Caco-2 (cell line): ENCODE data around the gene KLF9. TPM values are rescaled to one million over a fixed set of nuclear protein-coding genes. Genes with fewer than 3 reads are reported as not detected.

Source experiments
- BruUV-seq: library from RNA; stranded (reverse); fragments of 400-500 nt; replicated peaks from 2 replicates; lab custom pipeline; 2021; lab: Mats Ljungman, UMichigan
- CTCF ChIA-PET: fragments of 300-600 bp; sonication (Branson Sonifier 250); formaldehyde crosslinking; loops from one replicate; lab custom pipeline; 2022; ENCODE audit warnings: antibody characterized with exemption; lab: Charles Lee
- POLR2A ChIA-PET: fragments of 300-600 bp; sonication (Branson Sonifier 250); formaldehyde crosslinking; loops from one replicate; lab custom pipeline; 2022; ENCODE audit warnings: antibody characterized with exemption; lab: Charles Lee
- DNase-seq, 2 experiments: peaks; one replicate each; pipeline versions ENCODE4 v3.0.0 to v3.0.0-alpha.2; 2020 to 2022
- H3K27me3 ChIP-seq: replicated peaks from 2 replicates; pipeline ENCODE4 v1.6.0; 2011; ENCODE audit warnings: low read length; ENCODE audit not compliant: control insufficient read depth, insufficient read depth
- H3K36me3 ChIP-seq: 2 replicates; pipeline ENCODE4 v1.5.1; 2011; ENCODE audit warnings: low read length; ENCODE audit not compliant: control insufficient read depth, insufficient read depth
- H3K4me1 ChIP-seq: fragments of 250-450 bp; sonication (Bioruptor Pico); 2 replicates; pipeline ENCODE4 v1.5.1; 2020; ENCODE audit warnings: mild to moderate bottlenecking
- H3K4me3 ChIP-seq: 2 replicates; pipeline ENCODE4 v1.5.1; 2011; ENCODE audit warnings: low read depth, mild to moderate bottlenecking, control low read depth, low read length
- H3K9me3 ChIP-seq: fragments of 250-450 bp; sonication (Bioruptor Pico); 2 replicates; pipeline ENCODE4 v1.5.1; 2020; ENCODE audit warnings: mild to moderate bottlenecking, moderate library complexity
- H3K27ac Mint-ChIP-seq: one replicate; pipeline ENCODE4 v1.8.0; 2022; ENCODE audit warnings: mixed read lengths; ENCODE audit not compliant: unreplicated experiment
- H3K27me3 Mint-ChIP-seq: one replicate; pipeline ENCODE4 v1.8.0; 2022; ENCODE audit warnings: mixed read lengths; ENCODE audit not compliant: insufficient read depth, unreplicated experiment
- H3K36me3 Mint-ChIP-seq: one replicate; pipeline ENCODE4 v1.8.0; 2022; ENCODE audit warnings: mild to moderate bottlenecking, mixed read lengths; ENCODE audit not compliant: insufficient read depth, unreplicated experiment
- H3K4me1 Mint-ChIP-seq: one replicate; pipeline ENCODE4 v1.8.0; 2022; ENCODE audit warnings: low read depth, mixed read lengths; ENCODE audit not compliant: unreplicated experiment
- H3K4me3 Mint-ChIP-seq: one replicate; pipeline ENCODE4 v1.8.0; 2022; ENCODE audit warnings: mild to moderate bottlenecking, moderate library complexity, mixed read lengths; ENCODE audit not compliant: unreplicated experiment
- H3K9me3 Mint-ChIP-seq: one replicate; pipeline ENCODE4 v1.8.0; 2022; ENCODE audit warnings: mixed read lengths; ENCODE audit not compliant: unreplicated experiment
- CTCF ChIP-seq, 2 experiments: fragments of 200-600 bp in 1 of 2; IDR thresholded peaks; 1 replicate in 1 of 2; 2 replicates in 1 of 2; pipeline versions ENCODE4 v1.5.1 to v1.8.0; 2011 to 2022; ENCODE audit warnings: antibody characterized with exemption in 1 of 2, control low read depth in 1 of 2, inconsistent platforms in 1 of 2, low read depth in 1 of 2, low read length in 1 of 2, mild to moderate bottlenecking in 1 of 2, moderate library complexity in 1 of 2; ENCODE audit not compliant: insufficient read depth in 1 of 2, severe bottlenecking in 1 of 2, unreplicated experiment in 1 of 2
- intact Hi-C: fragments of 100-400 bp; cut with micrococcal nuclease; formaldehyde crosslinking; loops from one replicate; pipeline ENCODE4 v1.10.0; 2022; ENCODE audit not compliant: unreplicated experiment
- total RNA-seq: library from RNA; stranded (reverse); gene quantifications from 2 replicates; pipeline ENCODE4 v1.2.3, GENCODE V29; 2022

The KLF9 gene
- total RNA-seq, 1 experiment from 2014 or later, result 0.98 TPM

GRCh38 chr9:70390933-70391341 lies 23.5 kb downstream of the KLF9 start:
- no peaks in the 10 kb centered on the region for H3K36me3 Mint-ChIP-seq
- CTCF ChIA-PET, result no interaction called here
- no peaks in the 10 kb centered on the region for H3K36me3 ChIP-seq
- no peaks in the 10 kb centered on the region for H3K4me1 Mint-ChIP-seq
- H3K9me3 Mint-ChIP-seq, result no peaks in the 10 kb centered on the region
- no peak overlapping the region for H3K27ac Mint-ChIP-seq
- no peaks in the 10 kb centered on the region for H3K9me3 ChIP-seq
- no peak overlapping the region for H3K4me3 ChIP-seq
- no peak overlapping the region for H3K4me3 Mint-ChIP-seq
- H3K27me3 Mint-ChIP-seq, result no peaks in the 10 kb centered on the region
- POLR2A ChIA-PET, result no interaction called here
- no TSS peak for BruUV-seq
- no peak for DNase-seq
- intact Hi-C loops, result no loop called here
- H3K27me3 ChIP-seq, result no peaks in the 10 kb centered on the region
- TF ChIP-seq CTCF (IDR thresholded peaks at IDR 0.05; ENCODE audit: insufficient read depth in 1 of 2, low read depth in 1 of 2, low read length in 1 of 2, severe bottlenecking in 1 of 2, unreplicated experiment in 1 of 2), result no peak
- no peaks in the 10 kb centered on the region for H3K4me1 ChIP-seq

GRCh38 chr9:70389621-70390266 lies 24.7 kb downstream of the KLF9 start:
- ChIA-PET POLR2A (no interaction called here), CTCF (no interaction called here)
- DNase-seq, result no peak
- Mint-ChIP-seq H3K27me3 (no peaks in the 10 kb centered on the region), H3K27ac (no peak overlapping the region), H3K9me3 (no peaks in the 10 kb centered on the region), H3K36me3 (no peaks in the 10 kb centered on the region), H3K4me3 (no peak overlapping the region), H3K4me1 (no peaks in the 10 kb centered on the region)
- Histone ChIP-seq H3K4me1 (no peaks in the 10 kb centered on the region), H3K27me3 (no peaks in the 10 kb centered on the region), H3K9me3 (no peaks in the 10 kb centered on the region), H3K4me3 (no peak overlapping the region), H3K36me3 (no peaks in the 10 kb centered on the region)
- intact Hi-C loops, result no loop called here
- TF ChIP-seq CTCF (IDR thresholded peaks at IDR 0.05; ENCODE audit: insufficient read depth in 1 of 2, low read depth in 1 of 2, low read length in 1 of 2, severe bottlenecking in 1 of 2, unreplicated experiment in 1 of 2), result no peak
- no TSS peak for BruUV-seq

- intact Hi-C loops, result no loop called here
- no peak overlapping the region for H3K27ac Mint-ChIP-seq
- no peaks in the 10 kb centered on the region for H3K27me3 Mint-ChIP-seq
- no peaks in the 10 kb centered on the region for H3K9me3 Mint-ChIP-seq
- Histone ChIP-seq H3K9me3 (no peaks in the 10 kb centered on the region), H3K27me3 (no peaks in the 10 kb centered on the region), H3K4me3 (no peak overlapping the region), H3K36me3 (no peaks in the 10 kb centered on the region), H3K4me1 (no peaks in the 10 kb centered on the region)
- DNase-seq, result no peak
- no peak for TF ChIP-seq CTCF (IDR thresholded peaks at IDR 0.05; ENCODE audit: insufficient read depth in 1 of 2, low read depth in 1 of 2, low read length in 1 of 2, severe bottlenecking in 1 of 2, unreplicated experiment in 1 of 2)
- H3K36me3 Mint-ChIP-seq, result no peaks in the 10 kb centered on the region
- H3K4me1 Mint-ChIP-seq, result no peaks in the 10 kb centered on the region
- ChIA-PET CTCF (interaction anchor here (0.6 kb wide), 1 partner anchor 30 kb away, joined by 9 read pairs; no protein-coding TSS in a partner anchor), POLR2A (no interaction called here)
- no peak overlapping the region for H3K4me3 Mint-ChIP-seq
- BruUV-seq, result no TSS peak
Measured at GRCh38 chr9:70389188-70389587, 25.3 kb downstream of the KLF9 start.
